ENCODE measurements around the gene PRKN.

PRKN gene

GRCh38 chr6:162683135-162683534 is 44.4 kb downstream of the PRKN start:
- no peak overlapping the region for H3K27ac ChIP-seq (ENCODE audit: low read length)
- H3K4me3 ChIP-seq (ENCODE audit: low read length), result no peak overlapping the region
- H3K9ac ChIP-seq (ENCODE audit: low read length), result no peak overlapping the region
- H4K20me1 ChIP-seq (ENCODE audit: insufficient read depth, low read length), result no peaks in the 10 kb centered on the region
- no peak overlapping the region for H3K4me2 ChIP-seq (ENCODE audit: low read depth, low read length)
- no peaks in the 10 kb centered on the region for H3K36me3 ChIP-seq (replicated peaks; ENCODE audit: insufficient read depth, low read length)
- TF ChIP-seq EZH2phosphoT487 (IDR thresholded peaks at IDR 0.05; ENCODE audit: low read length) (no peak), CTCF (IDR thresholded peaks at IDR 0.05; ENCODE audit: low read length) (no peak)
- no peaks in the 10 kb centered on the region for H3K9me3 ChIP-seq (replicated peaks; ENCODE audit: insufficient read depth, low read length)
- H3K27me3 ChIP-seq (replicated peaks; ENCODE audit: insufficient read depth, low read length), result no peaks in the 10 kb centered on the region
- H3K9me2 ChIP-seq (replicated peaks; ENCODE audit: insufficient read depth, low read length), result no peaks in the 10 kb centered on the region
- H3K79me2 ChIP-seq (ENCODE audit: low read length), result no peaks in the 10 kb centered on the region
- DNase-seq, result no peak
- no peaks in the 10 kb centered on the region for H3F3A ChIP-seq (ENCODE audit: insufficient read depth, low read length)
- H2AFZ ChIP-seq (ENCODE audit: low read length), result no peak overlapping the region
- H3K4me1 ChIP-seq (ENCODE audit: low read length), result no peaks in the 10 kb centered on the region

- no peaks in the 10 kb centered on the region for H3K36me3 ChIP-seq (replicated peaks; ENCODE audit: insufficient read depth, low read length)
- TF ChIP-seq EZH2 (optimal IDR thresholded peaks at IDR 0.05; ENCODE audit: low read depth, low read length), result no peak
- no peak for TF ChIP-seq CTCF (IDR thresholded peaks at IDR 0.05; ENCODE audit: low read length)
- no peak for TF ChIP-seq EZH2phosphoT487 (IDR thresholded peaks at IDR 0.05; ENCODE audit: low read length)
Measured at GRCh38 chr6:162681447-162681846, 46.1 kb downstream of the PRKN start.

GRCh38 chr6:162680871-162681270 is 46.7 kb downstream of the PRKN start:
- Histone ChIP-seq H3K9me3 (replicated peaks; ENCODE audit: insufficient read depth, low read length) (no peaks in the 10 kb centered on the region), H3K27me3 (replicated peaks; ENCODE audit: insufficient read depth, low read length) (no peaks in the 10 kb centered on the region), H3K4me1 (ENCODE audit: low read length) (no peaks in the 10 kb centered on the region), H3K4me3 (ENCODE audit: low read length) (no peak overlapping the region), H3F3A (ENCODE audit: insufficient read depth, low read length) (no peaks in the 10 kb centered on the region), H3K27ac (ENCODE audit: low read length) (no peak overlapping the region), H4K20me1 (ENCODE audit: insufficient read depth, low read length) (no peaks in the 10 kb centered on the region), H3K4me2 (ENCODE audit: low read depth, low read length) (no peak overlapping the region), H3K79me2 (ENCODE audit: low read length) (no peaks in the 10 kb centered on the region), H2AFZ (ENCODE audit: low read length) (no peak overlapping the region), H3K9ac (ENCODE audit: low read length) (no peak overlapping the region), H3K9me2 (replicated peaks; ENCODE audit: insufficient read depth, low read length) (no peaks in the 10 kb centered on the region), H3K36me3 (replicated peaks; ENCODE audit: insufficient read depth, low read length) (no peaks in the 10 kb centered on the region)
- no peak for DNase-seq
- TF ChIP-seq CTCF (IDR thresholded peaks at IDR 0.05; ENCODE audit: low read length), result no peak
- TF ChIP-seq EZH2phosphoT487 (IDR thresholded peaks at IDR 0.05; ENCODE audit: low read length), result no peak
- no peak for TF ChIP-seq EZH2 (optimal IDR thresholded peaks at IDR 0.05; ENCODE audit: low read depth, low read length)

More at GRCh38 chr6:162681447-162681846, 46.1 kb downstream of the PRKN start:
- DNase-seq, result no peak
- Histone ChIP-seq H3F3A (ENCODE audit: insufficient read depth, low read length) (no peaks in the 10 kb centered on the region), H2AFZ (ENCODE audit: low read length) (no peak overlapping the region), H3K79me2 (ENCODE audit: low read length) (no peaks in the 10 kb centered on the region), H3K4me1 (ENCODE audit: low read length) (no peaks in the 10 kb centered on the region), H3K9me3 (replicated peaks; ENCODE audit: insufficient read depth, low read length) (no peaks in the 10 kb centered on the region), H4K20me1 (ENCODE audit: insufficient read depth, low read length) (no peaks in the 10 kb centered on the region), H3K4me2 (ENCODE audit: low read depth, low read length) (no peak overlapping the region), H3K9me2 (replicated peaks; ENCODE audit: insufficient read depth, low read length) (no peaks in the 10 kb centered on the region), H3K27me3 (replicated peaks; ENCODE audit: insufficient read depth, low read length) (no peaks in the 10 kb centered on the region), H3K4me3 (ENCODE audit: low read length) (no peak overlapping the region), H3K9ac (ENCODE audit: low read length) (no peak overlapping the region), H3K27ac (ENCODE audit: low read length) (no peak overlapping the region)
